HL-60 (cell line): ENCODE measurements around the gene EXOSC5.

ENCODE experiments used
- DNase-seq, 2 experiments: peaks; one replicate each; pipeline ENCODE4 v3.0.0-alpha.2; 2010 to 2020; ENCODE audit warnings: low read depth in 1 of 2, low spot score in 1 of 2
- H3K27ac ChIP-seq: fragments of 250-450 bp; sonication (Bioruptor Pico); replicated peaks from 2 replicates; pipeline ENCODE4 v1.5.1; 2020; ENCODE audit warnings: mild to moderate bottlenecking, moderate library complexity
- H3K27me3 ChIP-seq: fragments of 250-450 bp; sonication (Bioruptor Pico); 2 replicates; pipeline ENCODE4 v1.5.1; 2021; ENCODE audit warnings: mild to moderate bottlenecking, moderate library complexity; ENCODE audit not compliant: insufficient read depth, poor library complexity, severe bottlenecking
- H3K4me3 ChIP-seq: replicated peaks from 2 replicates; pipeline ENCODE4 v1.5.1; 2011; ENCODE audit warnings: mild to moderate bottlenecking, control low read depth, low read length; ENCODE audit not compliant: insufficient read depth
- CTCF ChIP-seq: IDR thresholded peaks from one replicate; pipeline ENCODE4 v1.5.1; 2011; ENCODE audit warnings: low read length, control low read depth, inconsistent platforms; ENCODE audit not compliant: insufficient read depth
- GABPA ChIP-seq: IDR thresholded peaks from 2 replicates; pipeline ENCODE4 v1.6.1; 2012; ENCODE audit warnings: low read depth
- POLR2AphosphoS5 ChIP-seq: IDR thresholded peaks from 2 replicates; pipeline ENCODE4 v1.6.1; 2012; ENCODE audit warnings: low read depth
- SPI1 ChIP-seq: IDR thresholded peaks from 2 replicates; pipeline ENCODE4 v1.6.1; 2012; ENCODE audit warnings: low read depth, mild to moderate bottlenecking, borderline replicate concordance
- TF ChIP-seq, protein P1 (sequence below): IDR thresholded peaks from 2 replicates; pipeline ENCODE4 v1.6.1; 2012; ENCODE audit warnings: low read depth; ENCODE audit not compliant: insufficient replicate concordance

EXOSC5 gene

GRCh38 chr19:41369769-41370168 lies 27.4 kb downstream of the EXOSC5 start:
- TF ChIP-seq, protein P1, sequence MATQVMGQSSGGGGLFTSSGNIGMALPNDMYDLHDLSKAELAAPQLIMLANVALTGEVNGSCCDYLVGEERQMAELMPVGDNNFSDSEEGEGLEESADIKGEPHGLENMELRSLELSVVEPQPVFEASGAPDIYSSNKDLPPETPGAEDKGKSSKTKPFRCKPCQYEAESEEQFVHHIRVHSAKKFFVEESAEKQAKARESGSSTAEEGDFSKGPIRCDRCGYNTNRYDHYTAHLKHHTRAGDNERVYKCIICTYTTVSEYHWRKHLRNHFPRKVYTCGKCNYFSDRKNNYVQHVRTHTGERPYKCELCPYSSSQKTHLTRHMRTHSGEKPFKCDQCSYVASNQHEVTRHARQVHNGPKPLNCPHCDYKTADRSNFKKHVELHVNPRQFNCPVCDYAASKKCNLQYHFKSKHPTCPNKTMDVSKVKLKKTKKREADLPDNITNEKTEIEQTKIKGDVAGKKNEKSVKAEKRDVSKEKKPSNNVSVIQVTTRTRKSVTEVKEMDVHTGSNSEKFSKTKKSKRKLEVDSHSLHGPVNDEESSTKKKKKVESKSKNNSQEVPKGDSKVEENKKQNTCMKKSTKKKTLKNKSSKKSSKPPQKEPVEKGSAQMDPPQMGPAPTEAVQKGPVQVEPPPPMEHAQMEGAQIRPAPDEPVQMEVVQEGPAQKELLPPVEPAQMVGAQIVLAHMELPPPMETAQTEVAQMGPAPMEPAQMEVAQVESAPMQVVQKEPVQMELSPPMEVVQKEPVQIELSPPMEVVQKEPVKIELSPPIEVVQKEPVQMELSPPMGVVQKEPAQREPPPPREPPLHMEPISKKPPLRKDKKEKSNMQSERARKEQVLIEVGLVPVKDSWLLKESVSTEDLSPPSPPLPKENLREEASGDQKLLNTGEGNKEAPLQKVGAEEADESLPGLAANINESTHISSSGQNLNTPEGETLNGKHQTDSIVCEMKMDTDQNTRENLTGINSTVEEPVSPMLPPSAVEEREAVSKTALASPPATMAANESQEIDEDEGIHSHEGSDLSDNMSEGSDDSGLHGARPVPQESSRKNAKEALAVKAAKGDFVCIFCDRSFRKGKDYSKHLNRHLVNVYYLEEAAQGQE: no peak
- TF ChIP-seq GABPA (no peak), SPI1 (no peak), CTCF (no peak), POLR2AphosphoS5 (no peak)
- no peaks in the 10 kb centered on the region for H3K27me3 ChIP-seq
- H3K27ac ChIP-seq: no peak overlapping the region
- H3K4me3 ChIP-seq: no peak overlapping the region
- DNase-seq: no peak

GRCh38 chr19:41367848-41368301 lies 29.3 kb downstream of the EXOSC5 start:
- Histone ChIP-seq H3K4me3 (no peak overlapping the region), H3K27me3 (no peaks in the 10 kb centered on the region), H3K27ac (peak overlapping the region; percentile 79)
- peak in 1 of 2 experiments; percentile 69 for DNase-seq
- TF ChIP-seq SPI1 (peak; percentile 13; the same call in 1 of the 2 replicates), POLR2AphosphoS5 (no peak)

DNA sequence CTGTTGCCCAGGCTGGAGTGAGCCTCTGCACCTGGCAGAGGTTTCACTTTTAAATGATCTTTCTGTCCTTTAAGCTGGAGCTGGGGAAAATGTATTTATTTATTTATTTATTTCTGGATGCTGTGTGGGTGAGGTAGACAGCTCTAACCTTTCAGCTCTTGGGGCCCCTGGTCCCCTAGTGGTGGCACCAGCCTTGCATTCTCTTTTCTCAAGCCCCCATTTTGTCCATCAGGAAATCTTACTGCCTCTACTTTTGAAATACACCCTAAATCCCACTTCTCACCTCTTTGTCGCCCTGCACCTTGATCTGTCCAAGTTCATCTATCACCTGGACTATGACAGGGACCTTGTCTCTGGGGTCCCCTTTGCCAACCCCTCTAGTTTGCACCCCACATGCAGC lies 31.1 kb downstream of the EXOSC5 start:
- H3K27me3 ChIP-seq: no peaks in the 10 kb centered on the region
- no peak for TF ChIP-seq GABPA
- TF ChIP-seq CTCF: no peak
- TF ChIP-seq, protein P1: no peak
- TF ChIP-seq POLR2AphosphoS5: no peak
- no peak for TF ChIP-seq SPI1
- no peak overlapping the region for H3K4me3 ChIP-seq
- no peak for DNase-seq
- no peak overlapping the region for H3K27ac ChIP-seq

DNA sequence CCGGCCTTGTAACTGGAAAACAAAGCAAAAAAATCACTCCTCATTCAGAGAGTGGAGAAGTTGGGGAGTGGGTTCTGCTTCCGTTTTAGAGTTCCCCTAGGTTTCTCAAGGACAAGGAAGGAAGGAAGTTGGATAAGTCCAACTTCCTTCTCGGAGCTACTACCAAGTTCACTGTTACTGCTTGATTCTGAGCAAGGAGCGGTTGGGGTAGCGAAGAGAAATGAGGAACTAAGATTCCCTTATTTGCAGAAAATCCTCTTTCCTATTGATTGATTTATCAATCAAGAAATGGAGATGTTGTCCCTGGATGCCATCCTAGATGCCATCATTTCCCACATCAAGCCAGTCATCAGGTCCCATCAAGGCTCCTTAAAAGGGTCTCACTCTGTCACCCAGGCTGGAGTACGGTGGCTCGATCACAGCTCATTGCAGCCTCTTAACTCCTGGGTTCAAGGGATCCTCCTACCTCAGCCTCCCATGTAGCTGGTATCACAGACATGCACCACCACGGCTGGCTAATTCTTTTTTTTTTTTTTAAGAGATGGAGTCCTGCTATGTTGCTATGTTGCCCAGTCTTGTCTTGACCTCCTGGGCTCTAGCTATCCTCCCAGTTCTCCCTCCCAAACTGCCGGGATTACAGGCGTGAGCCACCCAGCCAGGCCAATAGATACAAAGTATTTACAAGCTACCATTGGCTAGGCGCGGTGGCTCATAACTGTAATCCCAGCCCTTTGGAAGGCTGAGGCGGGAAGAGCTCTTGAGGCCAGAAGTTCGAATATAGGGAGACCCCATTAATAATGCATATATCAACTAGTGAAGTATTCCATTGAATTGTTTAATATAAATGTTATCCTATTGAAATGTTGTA lies 32.4 kb downstream of the EXOSC5 start:
- H3K27ac ChIP-seq: peak overlapping the region; percentile 100
- no peak for TF ChIP-seq CTCF
- TF ChIP-seq SPI1: peak; percentile 62; the same call in 1 of the 2 replicates
- peak; percentile 56 to 78 for DNase-seq
- H3K4me3 ChIP-seq: peak overlapping the region; percentile 53
- no peaks in the 10 kb centered on the region for H3K27me3 ChIP-seq
